HG02885 (cell line): ENCODE measurements around the gene PROC.
"Not testable (repeated sequence)": the region's sequence is repeated elsewhere in the genome, so short reads cannot be mapped to it uniquely, and the experiment has no call there.

Experiments
- ATAC-seq: cut with Tn5 transposase; IDR thresholded peaks from one replicate; pipeline ENCODE4 v1.9.1; 2021; ENCODE audit warnings: mild to moderate bottlenecking; ENCODE audit not compliant: unreplicated experiment, poor library complexity

Gene PROC

GRCh38 chr2:127425540-127426490 lies 7.6 kb downstream of the PROC start:
- ATAC-seq, result no peak

- ATAC-seq, result no peak
Measured at GRCh38 chr2:127426501-127427354, 8.5 kb downstream of the PROC start.

GRCh38 chr2:127427376-127428056 lies 9.3 kb downstream of the PROC start:
- no peak for ATAC-seq

GRCh38 chr2:127428057-127428814 lies 10.0 kb downstream of the PROC start:
- ATAC-seq, result no peak

GRCh38 chr2:127428815-127429109 lies 10.5 kb downstream of the PROC start:
- no peak for ATAC-seq

- ATAC-seq, result no peak
Measured at GRCh38 chr2:127429291-127429690, 11.1 kb downstream of the PROC start.

- no peak for ATAC-seq
Measured at GRCh38 chr2:127429844-127430425, 11.7 kb downstream of the PROC start.

GRCh38 chr2:127431408-127432023 lies 13.3 kb downstream of the PROC start:
- ATAC-seq, result no peak

GRCh38 chr2:127434515-127434914 lies 16.3 kb downstream of the PROC start:
- ATAC-seq, result no peak

- ATAC-seq, result no peak
Measured at GRCh38 chr2:127437056-127437455, 18.8 kb downstream of the PROC start.

GRCh38 chr2:127437781-127438726 lies 19.8 kb downstream of the PROC start:
- no peak for ATAC-seq

GRCh38 chr2:127439343-127439742 lies 21.1 kb downstream of the PROC start:
- no peak for ATAC-seq

- no peak for ATAC-seq
Measured at GRCh38 chr2:127448526-127448925, 30.3 kb downstream of the PROC start.

- no peak for ATAC-seq
Measured at GRCh38 chr2:127449414-127449813, 31.2 kb downstream of the PROC start.

- no peak for ATAC-seq
Measured at GRCh38 chr2:127449898-127450297, 31.7 kb downstream of the PROC start.

- no peak for ATAC-seq
Measured at GRCh38 chr2:127451981-127452380, 33.8 kb downstream of the PROC start.

- ATAC-seq, result not testable (repeated sequence)
Measured at GRCh38 chr2:127452423-127452822, 34.2 kb downstream of the PROC start.

- no peak for ATAC-seq
Measured at GRCh38 chr2:127453013-127453391, 34.8 kb downstream of the PROC start.
